Measurements from ENCODE around the gene BRK1. TPM values are rescaled to one million over a fixed set of nuclear protein-coding genes. Genes with fewer than 3 reads are reported as not detected.

BRK1 gene
- total RNA-seq = 100 to 1,000 TPM in 3 of 4 donors, 10 to 100 TPM in 1; 79.3 to 163 (median 119) TPM

DNA sequence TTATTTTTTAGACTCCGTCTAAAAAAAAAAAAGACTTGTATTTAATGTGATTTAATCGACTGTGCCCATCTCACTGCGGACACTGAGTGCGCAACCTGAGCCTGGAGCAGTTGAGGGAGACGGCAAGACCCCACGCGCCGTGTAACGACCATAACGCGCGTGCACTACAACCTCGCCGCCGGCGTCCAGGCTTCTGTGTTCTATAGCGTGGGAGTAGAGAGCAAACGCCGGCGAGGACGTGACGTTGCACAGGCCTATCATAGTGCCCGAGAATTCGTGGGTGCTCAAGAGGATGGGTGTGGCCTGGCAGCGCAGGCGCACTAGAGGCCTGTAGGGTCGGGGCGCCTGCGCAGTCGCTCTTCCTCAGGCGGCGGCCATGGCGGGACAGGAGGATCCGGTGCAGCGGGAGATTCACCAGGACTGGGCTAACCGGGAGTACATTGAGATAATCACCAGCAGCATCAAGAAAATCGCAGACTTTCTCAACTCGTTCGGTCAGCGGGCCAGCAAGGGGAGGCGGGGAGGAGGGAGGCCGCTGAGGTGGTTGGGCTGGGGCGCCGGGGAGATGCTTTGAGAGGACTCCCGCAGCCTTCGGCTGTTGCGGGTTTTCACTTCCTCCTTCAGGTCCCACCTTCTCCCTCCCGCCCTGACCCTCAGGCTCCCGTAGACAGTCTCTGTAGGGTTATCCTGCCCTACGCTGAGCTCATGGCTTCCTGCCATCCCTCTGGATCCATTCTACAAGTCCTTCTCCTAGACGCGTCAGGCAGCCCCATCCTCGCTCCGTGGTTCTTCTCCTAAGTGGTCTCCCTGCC, at the start of gene BRK1:
TSS of gene BRK1 (plus strand) at position 350 of the 812 bp plus-strand sequence. CDS start at position 377, 27 bp downstream.
- TF ChIP-seq, protein P1, sequence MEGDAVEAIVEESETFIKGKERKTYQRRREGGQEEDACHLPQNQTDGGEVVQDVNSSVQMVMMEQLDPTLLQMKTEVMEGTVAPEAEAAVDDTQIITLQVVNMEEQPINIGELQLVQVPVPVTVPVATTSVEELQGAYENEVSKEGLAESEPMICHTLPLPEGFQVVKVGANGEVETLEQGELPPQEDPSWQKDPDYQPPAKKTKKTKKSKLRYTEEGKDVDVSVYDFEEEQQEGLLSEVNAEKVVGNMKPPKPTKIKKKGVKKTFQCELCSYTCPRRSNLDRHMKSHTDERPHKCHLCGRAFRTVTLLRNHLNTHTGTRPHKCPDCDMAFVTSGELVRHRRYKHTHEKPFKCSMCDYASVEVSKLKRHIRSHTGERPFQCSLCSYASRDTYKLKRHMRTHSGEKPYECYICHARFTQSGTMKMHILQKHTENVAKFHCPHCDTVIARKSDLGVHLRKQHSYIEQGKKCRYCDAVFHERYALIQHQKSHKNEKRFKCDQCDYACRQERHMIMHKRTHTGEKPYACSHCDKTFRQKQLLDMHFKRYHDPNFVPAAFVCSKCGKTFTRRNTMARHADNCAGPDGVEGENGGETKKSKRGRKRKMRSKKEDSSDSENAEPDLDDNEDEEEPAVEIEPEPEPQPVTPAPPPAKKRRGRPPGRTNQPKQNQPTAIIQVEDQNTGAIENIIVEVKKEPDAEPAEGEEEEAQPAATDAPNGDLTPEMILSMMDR (IDR thresholded peaks at IDR 0.05; ENCODE audit: low read depth) = no peak

GRCh38 chr3:10074666-10075065, 40.8 kb upstream of the BRK1 start:
- TF ChIP-seq, protein P1 (IDR thresholded peaks at IDR 0.05; ENCODE audit: low read depth) = no peak

GRCh38 chr3:10081871-10082270, 33.6 kb upstream of the BRK1 start:
- TF ChIP-seq, protein P1 (IDR thresholded peaks at IDR 0.05; ENCODE audit: low read depth) = no peak

- TF ChIP-seq, protein P1 (IDR thresholded peaks at IDR 0.05; ENCODE audit: low read depth) = no peak
These were observed 29.7 kb upstream of the BRK1 start for GRCh38 chr3:10085738-10086137.

DNA sequence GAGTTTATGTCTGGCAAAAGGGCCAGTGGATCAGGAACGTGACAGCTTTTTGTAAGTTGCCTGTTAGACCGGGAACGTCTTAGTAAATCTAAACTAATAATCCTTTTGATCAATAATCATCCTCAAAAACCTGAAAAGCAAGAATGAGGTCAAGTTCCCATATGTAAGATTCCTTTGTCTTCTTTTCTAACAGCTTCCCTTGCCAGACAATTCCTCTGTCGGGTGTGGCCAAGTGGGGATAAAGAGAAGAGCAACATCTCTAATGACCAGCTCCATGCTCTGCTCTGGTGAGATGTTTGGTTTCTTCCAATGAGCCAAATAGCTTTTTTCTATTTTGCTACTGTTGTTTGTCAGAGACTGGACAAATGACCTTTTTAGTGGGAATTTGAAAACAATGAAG, 27.2 kb upstream of the BRK1 start:
- TF ChIP-seq, protein P1 (IDR thresholded peaks at IDR 0.05; ENCODE audit: low read depth) = no peak

- TF ChIP-seq, protein P1 (IDR thresholded peaks at IDR 0.05; ENCODE audit: low read depth) = no peak
These were observed 25.3 kb upstream of the BRK1 start for GRCh38 chr3:10090179-10090578.

DNA sequence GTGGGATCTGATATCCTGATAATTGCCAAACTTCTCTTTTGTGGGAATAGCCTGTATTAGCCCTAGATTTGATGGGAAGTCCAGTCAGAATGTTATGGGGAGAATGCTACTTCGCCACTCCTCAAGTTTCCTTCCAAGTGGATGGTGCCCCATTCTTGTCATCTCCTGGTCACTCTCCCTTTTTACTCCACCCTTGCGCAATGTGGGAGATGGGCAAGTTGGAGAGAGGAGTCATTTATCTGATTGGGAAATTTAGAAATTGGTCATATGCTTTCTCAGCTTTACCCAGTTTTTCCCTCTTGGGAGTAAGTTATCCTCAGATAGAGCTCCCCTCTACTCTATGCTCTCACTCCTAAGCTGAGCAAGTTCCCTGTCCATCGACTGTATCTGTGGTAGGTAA, 21.8 kb upstream of the BRK1 start:
- TF ChIP-seq, protein P1 (IDR thresholded peaks at IDR 0.05; ENCODE audit: low read depth) = no peak

Measured in subcutaneous adipose tissue (tissue), 4 donors.